IMR-90 (cell line): Measurements from ENCODE around the gene ANTXR1. TPM values are rescaled to one million over a fixed set of nuclear protein-coding genes. Genes with fewer than 3 reads are reported as not detected.

Experiments
- ATAC-seq: fragments of 200-7000 bp; cut with Tn5 transposase; 2 replicates; pipeline ENCODE4 v1.9.1; 2020; ENCODE audit warnings: low read depth, mild to moderate bottlenecking, moderate library complexity
- BruUV-seq: library from RNA; stranded (reverse); fragments of 400-500 nt; replicated peaks from 2 replicates; lab custom pipeline; 2021; lab: Mats Ljungman, UMichigan
- CTCF ChIA-PET: fragments of 300-600 bp; formaldehyde crosslinking; extraction: SDS; loops from one replicate; lab custom pipeline; 2021; ENCODE audit warnings: antibody characterized with exemption; lab: Yijun Ruan, JAX
- POLR2A ChIA-PET: fragments of 300-600 bp; sonication (Branson Sonifier 250); formaldehyde crosslinking; loops from one replicate; lab custom pipeline; 2022; ENCODE audit warnings: antibody characterized with exemption; ENCODE audit not compliant: unreplicated experiment; lab: Charles Lee
- DNase-seq: peaks from one replicate; pipeline ENCODE4 v3.0.0; 2013
- H2AFZ ChIP-seq: replicated peaks from 2 replicates; pipeline ENCODE3; 2013; ENCODE audit warnings: low read length, mild to moderate bottlenecking; ENCODE audit not compliant: poor library complexity
- H2AK5ac ChIP-seq: 2 replicates; pipeline ENCODE4 v1.6.1; 2013; ENCODE audit warnings: low read depth, low read length, inconsistent platforms
- H2AK9ac ChIP-seq: replicated peaks from 2 replicates; pipeline ENCODE3; 2013; ENCODE audit warnings: mild to moderate bottlenecking, low read depth, low read length, moderate library complexity; ENCODE audit not compliant: poor library complexity
- H2BK120ac ChIP-seq: 2 replicates; pipeline ENCODE4 v1.6.1; 2013; ENCODE audit warnings: low read depth, low read length, inconsistent platforms
- H2BK15ac ChIP-seq: 3 replicates; pipeline ENCODE4 v1.6.1; 2013; ENCODE audit warnings: low read depth, low read length, inconsistent platforms
- H2BK20ac ChIP-seq: 2 replicates; pipeline ENCODE4 v1.6.1; 2013; ENCODE audit warnings: low read depth, mild to moderate bottlenecking, inconsistent platforms, low read length, moderate library complexity
- H2BK5ac ChIP-seq: 2 replicates; pipeline ENCODE4 v1.6.1; 2013; ENCODE audit warnings: mild to moderate bottlenecking, low read depth, low read length, inconsistent platforms; ENCODE audit not compliant: poor library complexity, severe bottlenecking
- H3K14ac ChIP-seq: replicated peaks from 2 replicates; pipeline ENCODE4 v1.6.1; 2013; ENCODE audit warnings: low read depth, low read length, inconsistent platforms
- H3K18ac ChIP-seq: 2 replicates; pipeline ENCODE4 v1.6.1; 2013; ENCODE audit warnings: low read depth, low read length, control low read depth
- H3K23ac ChIP-seq: 2 replicates; pipeline ENCODE4 v1.6.1; 2013; ENCODE audit warnings: low read depth, low read length, inconsistent platforms
- H3K27ac ChIP-seq: 2 replicates; pipeline ENCODE4 v1.5.1; 2013; ENCODE audit warnings: mild to moderate bottlenecking, control low read depth, low read length; ENCODE audit not compliant: insufficient read depth
- H3K27me3 ChIP-seq: 2 replicates; pipeline ENCODE4 v1.6.1; 2013; ENCODE audit warnings: low read length; ENCODE audit not compliant: control insufficient read depth, insufficient read depth
- H3K36me3 ChIP-seq: 2 replicates; pipeline ENCODE4 v1.6.1; 2013; ENCODE audit warnings: low read length, mixed read lengths; ENCODE audit not compliant: control insufficient read depth, insufficient read depth
- H3K4ac ChIP-seq: 2 replicates; pipeline ENCODE4 v1.6.1; 2013; ENCODE audit warnings: low read depth, low read length, inconsistent platforms
- H3K4me1 ChIP-seq: 2 replicates; pipeline ENCODE4 v1.6.1; 2013; ENCODE audit warnings: low read length, mixed read lengths; ENCODE audit not compliant: control insufficient read depth, insufficient read depth
- H3K4me2 ChIP-seq: 2 replicates; pipeline ENCODE4 v1.6.1; 2013; ENCODE audit warnings: low read depth, mild to moderate bottlenecking, control low read depth, low read length, moderate library complexity
- H3K4me3 ChIP-seq: 2 replicates; pipeline ENCODE4 v1.5.1; 2013; ENCODE audit warnings: low read depth, mild to moderate bottlenecking, control low read depth, low read length, moderate library complexity; ENCODE audit not compliant: insufficient read depth
- H3K56ac ChIP-seq: 2 replicates; pipeline ENCODE4 v1.6.1; 2013; ENCODE audit warnings: low read length, inconsistent platforms; ENCODE audit not compliant: insufficient read depth; ENCODE audit errors: extremely low read depth
- H3K79me1 ChIP-seq, 2 experiments: 2 replicates each; pipeline ENCODE4 v1.6.1; 2013; ENCODE audit warnings: low read length in 2 of 2, inconsistent platforms in 1 of 2, low read depth in 1 of 2
- H3K9ac ChIP-seq: 2 replicates; pipeline ENCODE4 v1.6.1; 2013; ENCODE audit warnings: low read depth, low read length, control low read depth
- H3K9me1 ChIP-seq: 2 replicates; pipeline ENCODE4 v1.6.1; 2013; ENCODE audit warnings: low read length, inconsistent platforms; ENCODE audit not compliant: insufficient read depth
- H3K9me3 ChIP-seq: 2 replicates; pipeline ENCODE4 v1.6.1; 2013; ENCODE audit warnings: low read length; ENCODE audit not compliant: control insufficient read depth, insufficient read depth
- H4K20me1 ChIP-seq: 2 replicates; pipeline ENCODE4 v1.6.1; 2013; ENCODE audit warnings: low read length, inconsistent platforms; ENCODE audit not compliant: insufficient read depth
- H4K5ac ChIP-seq: 2 replicates; pipeline ENCODE4 v1.6.1; 2013; ENCODE audit warnings: mild to moderate bottlenecking, low read depth, low read length, control low read depth
- H4K8ac ChIP-seq, 2 experiments: 2 replicates each; pipeline ENCODE4 v1.6.1; 2013; ENCODE audit warnings: low read depth in 2 of 2, low read length in 2 of 2, control low read depth in 1 of 2, inconsistent platforms in 1 of 2
- H4K91ac ChIP-seq: 2 replicates; pipeline ENCODE4 v1.6.1; 2013; ENCODE audit warnings: low read depth, low read length, inconsistent platforms; ENCODE audit not compliant: insufficient read depth
- CHD1 ChIP-seq: IDR thresholded peaks from 2 replicates; pipeline ENCODE4 v1.6.1; 2012; ENCODE audit warnings: low read depth, low read length, improper control_type of control experiment
- MAZ ChIP-seq: IDR thresholded peaks from 2 replicates; pipeline ENCODE4 v1.6.1; 2012; ENCODE audit warnings: low read depth, mild to moderate bottlenecking, low read length, improper control_type of control experiment, moderate library complexity, borderline replicate concordance
- POLR2A ChIP-seq: IDR thresholded peaks from 2 replicates; pipeline ENCODE4 v1.6.1; 2012; ENCODE audit warnings: mild to moderate bottlenecking, low read depth, low read length
- SMC3 ChIP-seq: fragments of 150-350 bp; IDR thresholded peaks from 2 replicates; pipeline ENCODE4 v1.6.1; 2016; ENCODE audit warnings: low read depth, mild to moderate bottlenecking, antibody characterized with exemption, low read length, moderate library complexity
- WGBS, 2 experiments: methylation state at CpG; one replicate each; pipeline versions ENCODE4 v1.1.5 to v1.1.7; 2013; ENCODE audit warnings: missing lambda C conversion rate in 2 of 2; ENCODE audit not compliant: insufficient read length in 1 of 2; ENCODE audit errors: extremely low coverage in 2 of 2; 5-methylcytosine and 5-hydroxymethylcytosine counted together
- dilution Hi-C: fragments of 300-500 bp; cut with HindIII; formaldehyde crosslinking; loops from one replicate; pipeline ENCODE4 v1.14.3; 2018; ENCODE audit warnings: low sequenced_read_pairs; ENCODE audit not compliant: unreplicated experiment
- in situ Hi-C: fragments of 300-500 bp; cut with MboI; formaldehyde crosslinking; loops from 3 replicates; pipeline ENCODE4 v1.14.3; 2019; ENCODE audit warnings: low sequenced_read_pairs, inconsistent platforms, mixed read lengths
- intact Hi-C: fragments of 100-400 bp; cut with micrococcal nuclease; formaldehyde crosslinking; loops from 2 replicates; pipeline ENCODE4 v1.10.0; 2022
- polyA plus RNA-seq, 3 experiments: library from polyadenylated mRNA; depleted of rRNA; stranded (reverse); fragments of >200 nt; gene quantifications; 2 replicates each; pipeline ENCODE4 v1.2.3, GENCODE V29; 2012; ENCODE audit warnings: low replicate concordance in 1 of 3
- total RNA-seq: library from RNA; depleted of rRNA; stranded (reverse); fragments of >200 nt; gene quantifications from 2 replicates; pipeline ENCODE4 v1.2.3, GENCODE V29; 2012

Gene ANTXR1
- total and polyA plus RNA-seq, 2 of the 4 experiments (the other 2 are of a cell fraction) = 27.2 to 36.9 TPM

DNA sequence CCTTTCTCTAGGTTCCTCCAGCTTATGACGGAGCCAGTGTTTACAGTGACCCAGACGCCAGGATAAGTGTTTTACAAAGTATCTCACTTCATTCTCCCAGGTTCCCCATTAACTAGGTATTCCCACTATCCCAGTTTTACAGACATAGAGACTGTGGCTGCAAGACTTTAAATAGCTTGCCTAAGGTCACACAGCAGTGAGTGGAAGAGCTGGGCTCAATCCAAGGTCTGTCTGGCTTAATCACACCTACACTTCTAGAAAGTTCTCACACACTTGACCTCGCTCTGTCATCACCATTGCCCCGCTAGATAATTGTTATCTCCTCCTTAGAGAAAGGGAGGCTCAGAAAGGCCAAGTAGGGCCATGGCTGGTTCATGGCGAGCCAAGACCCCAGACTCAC is 110.2 kb downstream of the ANTXR1 start:
- BruUV-seq = no TSS peak
- POLR2A ChIA-PET = no interaction called here
- intact Hi-C loops = no loop called here

More for the DNA sequence above, 110.2 kb downstream of the ANTXR1 start:
- CTCF ChIA-PET = interaction anchor here (0.5 kb wide), 1 partner anchor 145 kb away, joined by 3 read pairs; no protein-coding TSS in a partner anchor
- Histone ChIP-seq H2AK9ac (no peak overlapping the region), H3K79me1 (peaks cover 7 to 53% of the 10 kb centered on the region in 2 experiments; a peak in 3 of 4 replicates), H2BK120ac (no peak overlapping the region), H3K23ac (no peak overlapping the region), H3K14ac (no peak overlapping the region), H3K4me2 (no peak overlapping the region), H3K4ac (no peak overlapping the region), H2BK5ac (no peak overlapping the region), H2BK20ac (no peak overlapping the region), H3K4me1 (peaks cover 19% of the 10 kb centered on the region), H4K8ac (no peak overlapping the region), H3K36me3 (peaks cover 41% of the 10 kb centered on the region), H2BK15ac (no peak overlapping the region), H3K9ac (no peak overlapping the region), H4K5ac (no peak overlapping the region; the same call in 1 of the 2 replicates), H2AK5ac (no peak overlapping the region; the same call in 1 of the 2 replicates), H3K27ac (no peak overlapping the region), H4K91ac (no peak overlapping the region), H3K9me3 (no peaks in the 10 kb centered on the region), H2AFZ (no peak overlapping the region), H3K9me1 (peaks cover 35% of the 10 kb centered on the region), H3K4me3 (no peak overlapping the region), H4K20me1 (no peaks in the 10 kb centered on the region), H3K56ac (no peak overlapping the region), H3K18ac (peak overlapping the region; percentile 22; the same call in 1 of the 2 replicates), H3K27me3 (no peaks in the 10 kb centered on the region)
- no peak for TF ChIP-seq SMC3
- TF ChIP-seq POLR2A = no peak
- no peak for TF ChIP-seq CHD1
- no peak for TF ChIP-seq MAZ
- DNase-seq (peak; percentile 13), ATAC-seq (no peak)
- 90% methylated on average over 2 of the region's 5 CpGs; no CpG with 5 or more reads in 1 of the 2 experiments for WGBS, 2 experiments
- in situ Hi-C loops = no loop called here
- dilution Hi-C loops = no loop called here
